Measurements from ENCODE around the gene MYCBPAP.

The MYCBPAP gene

DNA sequence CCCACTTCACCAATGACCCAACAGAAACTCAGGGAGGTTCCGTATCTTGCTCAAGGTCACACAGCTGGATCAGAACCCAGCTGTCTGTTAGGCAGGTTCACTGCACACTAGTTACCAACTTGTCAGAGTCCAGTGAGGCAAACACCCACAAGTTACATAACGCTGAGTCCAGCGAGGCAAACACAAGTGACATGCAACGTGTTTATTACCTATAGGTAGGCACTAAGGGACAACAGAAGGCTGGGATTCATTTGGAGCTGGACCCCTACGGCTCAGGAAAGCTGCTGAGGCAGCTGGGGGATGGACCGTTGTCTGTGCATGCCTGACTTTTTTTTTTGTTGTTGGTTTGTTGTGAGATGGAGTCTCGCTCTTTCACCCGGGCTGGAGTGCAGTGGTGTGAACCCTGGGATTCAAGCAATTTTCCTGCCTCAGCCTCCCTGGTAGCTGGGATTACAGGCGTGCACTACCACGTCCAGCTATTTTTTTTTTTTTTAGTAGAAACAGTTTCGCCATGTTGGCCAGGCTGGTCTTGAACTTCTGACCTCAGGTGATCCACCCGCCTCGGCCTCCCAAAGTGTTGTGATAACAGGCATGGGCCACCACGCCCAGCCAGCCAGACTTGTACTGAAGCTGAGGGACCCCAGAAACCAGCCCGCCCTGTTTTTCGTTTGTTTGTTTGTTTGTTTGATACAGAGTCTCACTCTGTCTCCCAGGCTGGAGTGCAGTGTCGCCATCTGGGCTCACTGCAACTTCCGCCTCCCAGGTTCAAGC lies 31.5 kb upstream of the MYCBPAP start:
- no peak for DNase-seq (ENCODE audit: low read depth)
- H3K4me3 ChIP-seq (ENCODE audit: low read depth, low read length): no peak overlapping the region
- TF ChIP-seq, protein P1, sequence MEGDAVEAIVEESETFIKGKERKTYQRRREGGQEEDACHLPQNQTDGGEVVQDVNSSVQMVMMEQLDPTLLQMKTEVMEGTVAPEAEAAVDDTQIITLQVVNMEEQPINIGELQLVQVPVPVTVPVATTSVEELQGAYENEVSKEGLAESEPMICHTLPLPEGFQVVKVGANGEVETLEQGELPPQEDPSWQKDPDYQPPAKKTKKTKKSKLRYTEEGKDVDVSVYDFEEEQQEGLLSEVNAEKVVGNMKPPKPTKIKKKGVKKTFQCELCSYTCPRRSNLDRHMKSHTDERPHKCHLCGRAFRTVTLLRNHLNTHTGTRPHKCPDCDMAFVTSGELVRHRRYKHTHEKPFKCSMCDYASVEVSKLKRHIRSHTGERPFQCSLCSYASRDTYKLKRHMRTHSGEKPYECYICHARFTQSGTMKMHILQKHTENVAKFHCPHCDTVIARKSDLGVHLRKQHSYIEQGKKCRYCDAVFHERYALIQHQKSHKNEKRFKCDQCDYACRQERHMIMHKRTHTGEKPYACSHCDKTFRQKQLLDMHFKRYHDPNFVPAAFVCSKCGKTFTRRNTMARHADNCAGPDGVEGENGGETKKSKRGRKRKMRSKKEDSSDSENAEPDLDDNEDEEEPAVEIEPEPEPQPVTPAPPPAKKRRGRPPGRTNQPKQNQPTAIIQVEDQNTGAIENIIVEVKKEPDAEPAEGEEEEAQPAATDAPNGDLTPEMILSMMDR (IDR thresholded peaks at IDR 0.05; ENCODE audit: low read depth, low read length, missing control alignments): no peak

DNA sequence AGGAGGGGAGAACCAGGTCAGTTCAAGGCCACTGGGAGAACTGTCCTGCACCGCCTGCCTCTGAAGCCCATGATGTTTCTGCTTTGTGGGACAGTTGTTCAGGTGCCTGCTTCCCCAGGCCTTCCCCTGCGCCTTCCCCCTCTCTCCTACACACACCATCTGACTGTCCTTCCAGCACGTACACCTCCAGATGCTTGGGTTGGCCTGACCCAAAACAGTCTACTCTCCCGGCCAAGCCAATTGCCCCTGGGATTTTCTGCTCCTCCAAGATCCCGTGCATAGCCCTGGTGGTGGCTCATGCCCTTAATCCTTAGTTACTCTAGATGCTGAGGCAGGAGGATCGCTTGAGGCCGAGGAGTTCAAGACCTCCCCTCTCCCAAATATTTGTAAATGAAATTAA lies 30.3 kb upstream of the MYCBPAP start:
- TF ChIP-seq, protein P1 (IDR thresholded peaks at IDR 0.05; ENCODE audit: low read depth, low read length, missing control alignments): no peak
- H3K4me3 ChIP-seq (ENCODE audit: low read depth, low read length): peak overlapping the region; percentile 59
- no peak for DNase-seq (ENCODE audit: low read depth)

DNA sequence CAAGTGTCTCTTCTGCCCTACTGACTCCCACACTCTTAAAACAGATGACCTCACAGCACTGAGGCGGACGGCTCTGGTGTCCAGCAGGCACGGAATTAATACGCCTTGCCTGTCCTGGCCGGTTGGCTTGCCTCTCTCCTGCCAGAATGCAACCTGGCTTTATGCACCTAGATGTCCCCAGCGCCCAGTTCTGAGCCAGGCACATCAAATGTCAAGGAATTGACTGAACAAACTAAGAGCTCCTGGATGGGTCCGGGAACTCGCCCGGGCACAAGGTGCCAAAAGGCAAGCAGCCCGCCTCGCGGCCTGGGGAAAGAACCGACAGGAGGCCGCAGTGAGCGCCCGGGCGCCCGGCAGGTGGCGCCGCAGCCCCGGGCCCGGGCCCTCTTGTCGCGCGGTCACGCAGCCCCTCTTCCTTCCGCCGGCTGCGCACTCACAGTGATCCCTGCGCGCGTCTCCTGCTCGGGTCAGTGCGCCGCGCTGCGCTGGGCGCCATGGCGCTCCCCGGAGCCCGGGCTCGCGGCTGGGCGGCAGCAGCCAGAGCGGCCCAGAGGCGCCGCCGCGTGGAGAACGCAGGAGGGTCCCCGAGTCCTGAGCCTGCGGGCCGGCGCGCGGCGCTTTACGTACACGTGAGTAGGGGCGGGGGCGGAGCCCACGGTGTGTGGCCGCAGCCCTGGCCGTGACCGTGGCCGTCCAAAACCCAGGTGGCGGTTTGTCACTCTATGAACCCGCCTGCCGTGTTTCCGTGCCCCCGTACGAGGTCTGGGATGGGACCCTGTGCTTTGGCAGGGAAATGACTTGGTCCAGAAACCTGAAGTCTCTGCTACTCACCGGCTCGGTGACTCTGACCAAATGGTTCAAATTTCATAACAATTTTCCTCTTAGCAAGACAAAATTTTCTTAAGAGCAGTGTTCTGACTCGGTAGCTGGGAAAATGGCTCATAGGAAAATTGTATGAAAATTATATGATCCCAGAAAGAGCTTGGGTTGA lies 29.6 kb upstream of the MYCBPAP start, which contains the start of gene RSAD1:
RSAD1 (plus strand) TSS at position 470 of the 991 bp plus-strand sequence; CDS start at position 495, 25 bp downstream.
- DNase-seq (ENCODE audit: low read depth): peak; percentile 75
- TF ChIP-seq, protein P1 (IDR thresholded peaks at IDR 0.05; ENCODE audit: low read depth, low read length, missing control alignments): peak; percentile 85
- H3K4me3 ChIP-seq (ENCODE audit: low read depth, low read length): peak within 1 kb of the TSS; percentile 59

DNA sequence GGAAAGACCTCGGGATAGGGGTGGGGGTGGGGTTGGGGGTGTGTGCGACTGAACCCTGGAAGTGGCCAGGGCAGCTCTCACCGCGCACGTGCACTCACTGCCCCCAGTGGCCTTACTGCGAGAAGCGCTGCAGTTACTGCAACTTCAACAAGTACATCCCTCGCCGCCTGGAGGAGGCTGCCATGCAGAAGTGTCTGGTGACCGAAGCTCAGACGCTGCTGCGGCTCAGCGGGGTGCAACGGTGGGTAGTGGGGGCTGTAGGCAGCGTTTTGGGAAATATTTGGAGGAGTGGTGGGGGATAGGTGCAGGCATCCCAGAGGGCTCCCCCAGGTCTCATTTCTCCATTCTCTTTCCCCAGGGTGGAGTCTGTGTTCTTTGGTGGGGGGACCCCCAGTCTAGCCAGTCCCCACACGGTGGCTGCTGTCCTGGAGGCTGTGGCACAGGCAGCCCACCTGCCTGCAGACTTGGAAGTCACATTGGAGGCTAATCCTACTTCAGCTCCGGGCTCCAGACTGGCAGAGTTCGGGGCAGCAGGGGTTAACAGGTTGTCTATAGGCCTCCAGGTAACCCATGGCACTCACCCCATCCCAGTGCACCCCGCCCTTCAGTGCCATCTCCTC lies 28.6 kb upstream of the MYCBPAP start:
- peak; percentile 66 for DNase-seq (ENCODE audit: low read depth)
- H3K4me3 ChIP-seq (ENCODE audit: low read depth, low read length): peak overlapping the region; percentile 59
- TF ChIP-seq, protein P1 (IDR thresholded peaks at IDR 0.05; ENCODE audit: low read depth, low read length, missing control alignments): peak; percentile 77

DNA sequence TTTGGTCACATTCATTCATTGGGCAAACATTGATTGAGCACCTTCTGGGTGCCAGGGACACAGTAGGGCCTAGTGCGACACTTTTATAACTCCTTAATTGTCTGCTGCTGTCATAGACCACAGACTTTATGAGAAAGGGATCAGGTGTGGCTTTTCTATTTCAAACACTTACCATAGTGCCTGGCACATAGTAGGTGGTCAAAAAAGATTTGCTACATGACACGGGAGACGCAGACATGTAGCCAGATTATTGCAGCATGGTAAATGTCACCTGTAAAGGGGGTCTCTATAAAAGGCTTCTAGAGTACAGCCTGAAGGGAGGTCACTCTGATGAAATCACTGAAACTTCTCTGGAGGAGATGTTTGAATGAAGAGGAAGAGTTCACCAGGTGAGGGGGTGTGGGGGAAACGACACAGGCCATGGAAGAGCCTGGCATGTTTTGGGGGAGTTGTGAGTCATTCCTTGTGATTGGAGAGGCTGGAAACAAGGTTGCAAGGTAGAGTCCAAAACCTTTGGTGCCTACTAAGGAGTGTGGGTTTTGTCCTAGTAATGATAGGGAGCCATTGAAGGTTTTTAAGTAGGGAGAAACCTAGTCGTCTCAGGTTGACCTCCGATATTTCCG lies 28.0 kb upstream of the MYCBPAP start:
- TF ChIP-seq, protein P1 (IDR thresholded peaks at IDR 0.05; ENCODE audit: low read depth, low read length, missing control alignments): no peak
- DNase-seq (ENCODE audit: low read depth): no peak
- H3K4me3 ChIP-seq (ENCODE audit: low read depth, low read length): no peak overlapping the region

DNA sequence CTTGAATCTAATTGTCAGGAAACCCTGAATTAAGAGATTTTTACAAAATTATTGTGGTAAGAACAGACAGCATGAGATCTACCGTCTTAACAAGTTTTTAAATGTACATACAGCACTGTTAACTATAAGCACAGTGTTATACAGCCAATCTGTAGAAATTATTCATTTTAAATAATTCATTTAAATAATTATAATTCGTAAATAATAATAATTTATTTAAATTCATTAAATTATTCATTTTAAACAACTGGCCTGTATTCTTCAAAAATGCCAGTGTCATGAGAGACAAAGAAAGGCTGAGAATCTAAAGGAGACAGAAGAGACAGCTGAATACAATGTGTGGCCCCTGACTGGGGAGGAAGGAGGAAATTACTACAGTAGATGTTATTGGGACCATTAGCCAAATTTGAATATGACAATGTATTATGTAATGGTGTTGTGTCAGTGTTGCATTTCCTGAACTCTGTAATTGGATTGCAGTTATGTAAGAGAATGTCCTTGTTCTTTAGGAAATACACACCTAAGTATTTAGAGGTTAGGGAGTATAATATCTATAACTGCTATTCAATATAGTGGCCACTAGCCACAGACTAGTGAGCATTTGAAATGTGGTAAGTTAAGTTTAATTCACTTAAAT lies 27.3 kb upstream of the MYCBPAP start:
- TF ChIP-seq, protein P1 (IDR thresholded peaks at IDR 0.05; ENCODE audit: low read depth, low read length, missing control alignments): no peak
- no peak overlapping the region for H3K4me3 ChIP-seq (ENCODE audit: low read depth, low read length)
- no peak for DNase-seq (ENCODE audit: low read depth)

All from GM12864 (cell line).